Lung (tissue), 12 donors: ENCODE data around the gene ASGR1. TPM values are rescaled to one million over a fixed set of nuclear protein-coding genes. Genes with fewer than 3 reads are reported as not detected.
A peak's percentile ranks its signal among the peaks of the same experiment; 100 is the strongest.
"Not testable (repeated sequence)": the region's sequence is repeated elsewhere in the genome, so short reads cannot be mapped to it uniquely, and the experiment has no call there.

ENCODE experiments used
- ATAC-seq: fragments of 200-7000 bp; cut with Tn5 transposase; one replicate; pipeline ENCODE4 v1.9.1; 2020; ENCODE audit warnings: moderate number of reproducible peaks; ENCODE audit not compliant: insufficient read depth, low FRiP score
- DNase-seq, 3 donors: peaks; one replicate each; pipeline ENCODE4 v3.0.0-alpha.2; 2013 to 2017
- H3K27ac ChIP-seq, 2 donors: one replicate each; pipeline ENCODE4 v1.5.1; 2013; ENCODE audit warnings: mild to moderate bottlenecking in 2 of 2, moderate library complexity in 2 of 2, control low read depth in 1 of 2, inconsistent platforms in 1 of 2, low read depth in 1 of 2, low read length in 1 of 2
- H3K27me3 ChIP-seq, 3 donors: one replicate each; pipeline ENCODE4 v1.5.1; 2013; ENCODE audit warnings: low read length in 2 of 3; ENCODE audit not compliant: control insufficient read depth in 3 of 3, insufficient read depth in 3 of 3
- H3K36me3 ChIP-seq, 4 donors: one replicate each; pipeline ENCODE4 v1.5.1; 2013; ENCODE audit warnings: low read length in 4 of 4, mild to moderate bottlenecking in 1 of 4, moderate library complexity in 1 of 4; ENCODE audit not compliant: control insufficient read depth in 4 of 4, insufficient read depth in 4 of 4
- H3K4me1 ChIP-seq, 5 donors: one replicate each; pipeline ENCODE4 v1.5.1; 2013; ENCODE audit warnings: low read length in 5 of 5, mild to moderate bottlenecking in 2 of 5, moderate library complexity in 1 of 5; ENCODE audit not compliant: control insufficient read depth in 5 of 5, insufficient read depth in 5 of 5
- H3K4me3 ChIP-seq: one replicate; pipeline ENCODE4 v1.5.1; 2013; ENCODE audit warnings: mild to moderate bottlenecking, control low read depth, moderate library complexity
- H3K9ac ChIP-seq, 2 donors: one replicate each; pipeline ENCODE4 v1.5.1; 2013; ENCODE audit warnings: low read length in 2 of 2, control low read depth in 1 of 2; ENCODE audit not compliant: insufficient read depth in 1 of 2
- H3K9me3 ChIP-seq, 4 donors: one replicate each; pipeline ENCODE4 v1.5.1; 2013; ENCODE audit warnings: low read length in 3 of 4, mild to moderate bottlenecking in 1 of 4, moderate library complexity in 1 of 4; ENCODE audit not compliant: control insufficient read depth in 4 of 4, insufficient read depth in 3 of 4
- WGBS, 2 donors: extraction: QIAGEN DNeasy Blood & Tissue Kit; methylation state at CpG; one replicate each; pipeline ENCODE4 v1.1.7; 2013; 5-methylcytosine and 5-hydroxymethylcytosine counted together
- polyA plus RNA-seq, 2 donors: library from polyadenylated mRNA; stranded (reverse); fragments of 200-250 nt; gene quantifications; one replicate each; pipeline ENCODE4 v1.2.1, GENCODE V29; 2013
- total RNA-seq, 2 donors: library from RNA; depleted of rRNA in 1 of 2; stranded (reverse); fragments of >200 nt in 1 of 2; gene quantifications; one replicate each; pipeline ENCODE4 v1.2.1, GENCODE V29; 2014 to 2021
- TF ChIP-seq, protein P1 (sequence below): IDR thresholded peaks from 2 replicates; pipeline ENCODE4 v1.5.1; 2012; ENCODE audit warnings: mild to moderate bottlenecking; ENCODE audit errors: control extremely low read depth, extremely low read depth
- donor health status: control.
- donor health status: control.
- donor health status: Bipolar disorder and iron deficiency.
- donor health status: healthy.
- donor health status: DM: yes; HTN: yes; CAD: no.

Gene ASGR1
- total and polyA plus RNA-seq, 4 donors = 5.9 to 11.2 (median 6.5) TPM

DNA sequence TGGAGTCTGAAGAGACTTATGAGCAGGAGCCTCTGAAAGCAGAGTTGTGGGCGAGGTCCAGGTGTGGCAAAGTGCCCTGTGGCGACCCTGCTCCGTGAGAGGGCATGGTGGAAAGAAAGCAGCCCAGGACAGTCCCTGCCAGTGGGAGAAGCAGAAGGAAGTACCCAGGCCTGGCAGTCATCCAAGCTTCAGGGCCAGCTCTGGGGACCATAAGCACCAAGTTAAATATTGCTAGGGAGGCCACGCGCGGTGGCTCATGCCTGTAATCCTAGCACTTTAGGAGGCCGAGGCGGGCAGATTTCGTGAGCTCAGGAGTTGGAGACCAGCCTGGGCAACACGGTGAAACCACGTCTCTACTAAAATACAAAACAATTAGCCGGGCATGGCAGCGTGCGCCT, 4.9 kb upstream of the ASGR1 start:
- DNase-seq (peak; percentile 55 to 78 (median 73)), ATAC-seq (no peak)
- Histone ChIP-seq H3K27me3 (no peaks in the 10 kb centered on the region), H3K9ac (no peak overlapping the region), H3K4me3 (no peak overlapping the region), H3K4me1 (peaks cover 0 to 2% (median 0%) of the 10 kb centered on the region in 5 donors), H3K36me3 (no peaks in the 10 kb centered on the region), H3K9me3 (no peaks in the 10 kb centered on the region), H3K27ac (no peak overlapping the region)
- TF ChIP-seq, protein P1, sequence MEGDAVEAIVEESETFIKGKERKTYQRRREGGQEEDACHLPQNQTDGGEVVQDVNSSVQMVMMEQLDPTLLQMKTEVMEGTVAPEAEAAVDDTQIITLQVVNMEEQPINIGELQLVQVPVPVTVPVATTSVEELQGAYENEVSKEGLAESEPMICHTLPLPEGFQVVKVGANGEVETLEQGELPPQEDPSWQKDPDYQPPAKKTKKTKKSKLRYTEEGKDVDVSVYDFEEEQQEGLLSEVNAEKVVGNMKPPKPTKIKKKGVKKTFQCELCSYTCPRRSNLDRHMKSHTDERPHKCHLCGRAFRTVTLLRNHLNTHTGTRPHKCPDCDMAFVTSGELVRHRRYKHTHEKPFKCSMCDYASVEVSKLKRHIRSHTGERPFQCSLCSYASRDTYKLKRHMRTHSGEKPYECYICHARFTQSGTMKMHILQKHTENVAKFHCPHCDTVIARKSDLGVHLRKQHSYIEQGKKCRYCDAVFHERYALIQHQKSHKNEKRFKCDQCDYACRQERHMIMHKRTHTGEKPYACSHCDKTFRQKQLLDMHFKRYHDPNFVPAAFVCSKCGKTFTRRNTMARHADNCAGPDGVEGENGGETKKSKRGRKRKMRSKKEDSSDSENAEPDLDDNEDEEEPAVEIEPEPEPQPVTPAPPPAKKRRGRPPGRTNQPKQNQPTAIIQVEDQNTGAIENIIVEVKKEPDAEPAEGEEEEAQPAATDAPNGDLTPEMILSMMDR = no peak
- 39 to 47% methylated on average over 14 of the region's 14 CpGs for WGBS, 2 donors

DNA sequence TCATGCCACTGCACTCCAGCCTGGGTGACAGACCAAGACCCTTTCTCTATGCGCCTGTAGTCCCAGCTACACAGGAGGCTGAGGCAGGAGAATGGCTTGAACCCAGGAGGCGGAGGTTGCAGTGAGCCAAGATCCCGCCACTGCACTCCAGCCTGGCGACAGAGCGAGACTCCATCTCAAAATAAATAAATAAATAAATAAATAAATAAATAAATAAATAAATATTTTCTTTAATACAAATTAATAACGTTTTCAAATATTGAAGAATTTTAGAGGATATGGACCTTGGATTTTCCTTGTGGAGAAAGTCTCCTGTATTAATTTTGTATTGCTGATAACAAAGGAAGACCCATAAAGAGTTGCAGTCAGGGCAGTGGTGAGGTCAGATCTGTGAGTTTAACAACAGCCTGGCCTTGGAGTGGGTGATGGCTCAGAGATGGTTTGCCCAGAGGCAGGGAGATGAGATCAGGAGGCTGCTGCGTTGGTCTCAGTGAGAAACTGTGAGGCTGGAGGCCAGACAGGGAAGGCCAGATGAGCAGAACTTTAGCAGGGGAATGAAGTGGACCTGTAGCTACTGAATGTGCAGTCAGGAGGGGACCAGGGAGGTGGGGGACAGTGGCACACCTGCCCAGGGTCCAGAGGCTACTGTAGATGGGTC, 4.4 kb upstream of the ASGR1 start:
- TF ChIP-seq, protein P1 = no peak
- no peaks in the 10 kb centered on the region for H3K9me3 ChIP-seq

DNA sequence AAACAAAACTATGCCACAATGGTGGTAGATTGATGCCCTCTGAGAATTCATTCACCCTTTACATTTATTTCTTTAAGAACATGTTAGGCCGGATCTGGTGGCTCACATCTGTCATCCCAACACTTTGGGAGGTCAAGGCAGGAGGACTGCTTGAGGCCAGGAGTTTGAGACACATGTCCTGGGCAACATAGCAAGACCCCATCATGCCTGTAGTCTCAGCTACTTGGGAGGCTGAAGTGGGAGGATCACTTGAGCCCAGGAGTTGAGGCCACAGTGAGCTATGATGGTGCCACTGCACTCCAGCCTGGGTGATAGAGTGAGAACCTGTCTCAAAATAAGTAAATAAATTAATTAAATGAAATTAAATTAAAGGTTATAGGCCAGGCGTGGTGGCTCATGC, 2.9 kb upstream of the ASGR1 start:
- not testable (repeated sequence) for H3K27me3 ChIP-seq, DNase-seq, H3K4me3 ChIP-seq, ATAC-seq, H3K36me3 ChIP-seq, H3K27ac ChIP-seq, H3K9me3 ChIP-seq
- Histone ChIP-seq H3K9ac (peak overlapping the region in 1 of 2 donors; percentile 13), H3K4me1 (peaks cover 0 to 10% (median 0%) of the 10 kb centered on the region in 5 donors)
- 94 to 95% methylated on average over 2 of the region's 2 CpGs for WGBS, 2 donors

More for the DNA sequence above, 4.4 kb upstream of the ASGR1 start:
- Histone ChIP-seq H3K27ac (no peak overlapping the region), H3K36me3 (no peaks in the 10 kb centered on the region), H3K9ac (no peak overlapping the region), H3K4me3 (no peak overlapping the region), H3K4me1 (peaks cover 0 to 2% (median 0%) of the 10 kb centered on the region in 5 donors), H3K27me3 (no peaks in the 10 kb centered on the region)
- DNase-seq (no peak), ATAC-seq (no peak)
- 81 to 88% methylated on average over 7 of the region's 7 CpGs for WGBS, 2 donors

DNA sequence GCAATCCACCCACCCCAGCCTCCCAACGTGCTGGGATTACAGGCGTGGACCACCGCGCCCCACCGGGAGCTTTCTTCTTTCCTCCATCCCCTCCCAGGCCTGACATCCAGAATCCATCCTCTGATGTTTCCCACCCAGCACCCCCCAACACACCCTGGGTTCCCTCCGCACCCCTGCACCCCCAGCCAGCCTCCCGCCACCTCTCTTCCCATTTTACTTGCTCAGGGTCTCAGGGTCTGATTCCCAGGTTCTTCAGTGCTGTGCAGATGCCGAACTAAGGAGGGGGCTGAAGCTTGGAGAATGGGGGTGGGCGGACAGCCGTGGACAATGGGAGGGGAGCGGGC, 225 bp downstream of the ASGR1 start:
- H3K4me1 ChIP-seq = peaks cover 0 to 15% (median 8%) of the 10 kb centered on the region in 5 donors
- H3K27ac ChIP-seq = no peak overlapping the region
- no peak for DNase-seq
- no peak for ATAC-seq
- H3K4me3 ChIP-seq = no peak overlapping the region
- WGBS, 2 donors = 85 to 87% methylated on average over 11 of the region's 11 CpGs
- H3K9me3 ChIP-seq = no peaks in the 10 kb centered on the region
- no peak overlapping the region for H3K9ac ChIP-seq
- no peaks in the 10 kb centered on the region for H3K27me3 ChIP-seq
- TF ChIP-seq, protein P1 = no peak
- no peaks in the 10 kb centered on the region for H3K36me3 ChIP-seq
